Measurements from ENCODE around the gene AKT3.

Gene AKT3

GRCh38 chr1:243454328-243454997 lies 395.6 kb downstream of the AKT3 start:
- no peak for DNase-seq

GRCh38 chr1:243452092-243452491 lies 398.0 kb downstream of the AKT3 start:
- no peak for DNase-seq

GRCh38 chr1:243449373-243449772 lies 400.7 kb downstream of the AKT3 start:
- no peak for DNase-seq

- DNase-seq = no peak
Observed at GRCh38 chr1:243447844-243448243, 402.2 kb downstream of the AKT3 start.

DNA sequence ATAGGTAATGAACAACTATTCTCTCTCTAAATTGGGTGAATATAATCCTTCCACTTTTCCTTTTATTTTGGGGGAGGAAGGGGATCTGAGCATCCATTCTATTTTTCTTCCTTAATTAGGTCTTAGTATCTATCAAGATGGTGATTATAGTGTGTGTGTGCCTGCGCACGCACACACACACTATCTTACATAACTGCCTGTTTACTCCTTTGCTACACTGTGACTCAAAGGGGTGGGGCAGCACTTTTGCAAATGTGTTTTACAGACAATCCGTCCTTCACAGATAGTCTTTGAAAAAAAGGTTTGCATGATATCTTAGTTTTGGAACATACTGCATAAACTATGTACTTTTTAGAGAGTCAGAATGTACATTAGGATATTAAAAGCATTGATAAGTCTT lies 402.7 kb downstream of the AKT3 start:
- DNase-seq = no peak

GRCh38 chr1:243443557-243443956 lies 406.5 kb downstream of the AKT3 start:
- no peak for DNase-seq

GRCh38 chr1:243441601-243442000 lies 408.4 kb downstream of the AKT3 start:
- DNase-seq = no peak

GRCh38 chr1:243440406-243440805 lies 409.6 kb downstream of the AKT3 start:
- no peak for DNase-seq

- DNase-seq = no peak
Observed at GRCh38 chr1:243438815-243439214, 411.2 kb downstream of the AKT3 start.
